Mucosa of stomach (tissue), 1 donor: Measurements from ENCODE around the gene JARID2.

Experiments
- H3K27me3 ChIP-seq: one replicate; pipeline ENCODE4 v1.7.0; 2013; ENCODE audit warnings: mild to moderate bottlenecking, low read length; ENCODE audit not compliant: control insufficient read depth, insufficient read depth
- H3K36me3 ChIP-seq: one replicate; pipeline ENCODE4 v1.7.0; 2013; ENCODE audit warnings: low read length; ENCODE audit not compliant: control insufficient read depth, insufficient read depth
- H3K4me1 ChIP-seq: one replicate; pipeline ENCODE4 v1.7.0; 2013; ENCODE audit warnings: mild to moderate bottlenecking, low read length; ENCODE audit not compliant: control insufficient read depth, insufficient read depth
- H3K4me3 ChIP-seq: one replicate; pipeline ENCODE4 v1.7.0; 2013; ENCODE audit warnings: low read length
- H3K9ac ChIP-seq: one replicate; pipeline ENCODE4 v1.7.0; 2013; ENCODE audit warnings: mild to moderate bottlenecking, low read length, moderate library complexity
- H3K9me3 ChIP-seq: one replicate; pipeline ENCODE4 v1.7.0; 2013; ENCODE audit warnings: mild to moderate bottlenecking, low read length, moderate library complexity; ENCODE audit not compliant: control insufficient read depth
- donor health status: Pancreatic carcinoma.

JARID2 gene

DNA sequence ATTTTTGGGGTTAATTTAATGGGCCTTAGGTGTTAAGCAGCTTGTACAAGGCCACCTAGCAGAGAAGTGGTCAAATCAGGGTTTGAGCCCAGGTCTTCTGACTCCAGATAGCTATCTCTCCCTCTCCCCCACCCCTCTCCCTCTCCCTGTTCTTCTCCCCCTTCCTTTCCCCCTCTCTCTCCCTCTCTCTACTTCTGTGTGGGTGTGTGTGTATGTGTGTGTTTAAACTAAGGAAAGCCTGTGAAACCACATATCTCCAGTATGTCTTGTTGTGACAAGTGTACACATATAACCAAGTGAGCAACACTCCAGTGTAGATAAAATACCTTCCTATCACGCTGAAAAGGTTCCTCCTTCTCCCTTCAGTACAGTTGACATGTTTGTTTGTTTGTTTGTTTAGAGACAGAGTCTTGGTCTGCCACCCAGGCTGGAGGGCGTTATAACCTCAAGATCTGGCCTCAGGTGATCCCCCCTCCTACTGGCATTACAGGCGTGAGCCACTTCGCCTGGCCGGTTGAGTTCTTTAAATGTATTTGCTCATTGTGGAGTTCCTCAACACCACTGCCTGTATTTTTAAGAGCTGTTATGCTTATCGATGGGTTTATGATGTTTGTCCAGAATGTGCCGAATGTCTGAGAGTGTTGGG lies 140.4 kb downstream of the JARID2 start:
- H3K9ac ChIP-seq: no peak overlapping the region
- H3K4me1 ChIP-seq: peaks cover 41% of the 10 kb centered on the region
- no peaks in the 10 kb centered on the region for H3K36me3 ChIP-seq
- no peaks in the 10 kb centered on the region for H3K9me3 ChIP-seq
- no peak overlapping the region for H3K4me3 ChIP-seq
- no peaks in the 10 kb centered on the region for H3K27me3 ChIP-seq

DNA sequence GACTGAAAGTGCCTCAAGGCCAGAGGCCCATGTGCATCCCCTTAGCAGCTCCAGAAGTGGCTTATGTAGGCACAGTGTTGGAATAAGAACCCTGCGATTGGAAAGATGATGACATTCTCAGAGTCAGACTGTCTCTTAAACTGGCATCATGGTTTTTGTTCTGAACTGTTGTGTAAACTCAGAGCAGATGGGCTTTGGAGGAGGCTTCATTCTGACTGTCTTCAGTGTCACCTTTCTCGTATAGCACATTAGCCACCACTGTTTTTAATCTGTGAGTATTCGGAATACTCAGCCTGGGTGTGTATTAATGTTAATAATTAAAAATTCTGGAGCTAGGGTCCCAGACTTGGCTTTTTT lies 140.9 kb downstream of the JARID2 start:
- H3K36me3 ChIP-seq: no peaks in the 10 kb centered on the region

DNA sequence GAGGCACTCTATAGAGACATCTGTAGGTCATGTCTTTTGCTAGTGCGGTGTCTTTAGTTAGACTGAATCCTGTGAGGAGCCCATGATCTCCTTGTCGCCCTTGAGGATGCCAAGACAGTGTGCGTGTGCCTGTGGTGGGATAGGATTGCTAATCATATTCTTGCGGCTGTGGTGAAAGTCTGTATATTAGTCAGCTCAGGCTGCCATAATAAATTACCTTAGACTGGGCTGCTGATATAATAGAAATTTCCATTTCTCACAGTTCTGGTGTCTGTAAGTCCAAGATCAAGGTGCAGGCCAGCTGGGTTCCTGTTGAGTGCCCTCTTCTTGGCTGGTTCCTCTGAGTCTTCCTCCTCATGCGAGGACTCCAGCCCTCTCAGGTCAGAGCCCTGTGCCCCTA lies 141.2 kb downstream of the JARID2 start:
- H3K9ac ChIP-seq: no peak overlapping the region
- no peaks in the 10 kb centered on the region for H3K36me3 ChIP-seq
- no peak overlapping the region for H3K4me3 ChIP-seq
- no peaks in the 10 kb centered on the region for H3K27me3 ChIP-seq
- H3K4me1 ChIP-seq: peaks cover 46% of the 10 kb centered on the region
- no peaks in the 10 kb centered on the region for H3K9me3 ChIP-seq

More for the DNA sequence above, 140.9 kb downstream of the JARID2 start:
- Histone ChIP-seq H3K9me3 (no peaks in the 10 kb centered on the region), H3K27me3 (no peaks in the 10 kb centered on the region), H3K4me3 (no peak overlapping the region), H3K9ac (no peak overlapping the region), H3K4me1 (peaks cover 46% of the 10 kb centered on the region)

DNA sequence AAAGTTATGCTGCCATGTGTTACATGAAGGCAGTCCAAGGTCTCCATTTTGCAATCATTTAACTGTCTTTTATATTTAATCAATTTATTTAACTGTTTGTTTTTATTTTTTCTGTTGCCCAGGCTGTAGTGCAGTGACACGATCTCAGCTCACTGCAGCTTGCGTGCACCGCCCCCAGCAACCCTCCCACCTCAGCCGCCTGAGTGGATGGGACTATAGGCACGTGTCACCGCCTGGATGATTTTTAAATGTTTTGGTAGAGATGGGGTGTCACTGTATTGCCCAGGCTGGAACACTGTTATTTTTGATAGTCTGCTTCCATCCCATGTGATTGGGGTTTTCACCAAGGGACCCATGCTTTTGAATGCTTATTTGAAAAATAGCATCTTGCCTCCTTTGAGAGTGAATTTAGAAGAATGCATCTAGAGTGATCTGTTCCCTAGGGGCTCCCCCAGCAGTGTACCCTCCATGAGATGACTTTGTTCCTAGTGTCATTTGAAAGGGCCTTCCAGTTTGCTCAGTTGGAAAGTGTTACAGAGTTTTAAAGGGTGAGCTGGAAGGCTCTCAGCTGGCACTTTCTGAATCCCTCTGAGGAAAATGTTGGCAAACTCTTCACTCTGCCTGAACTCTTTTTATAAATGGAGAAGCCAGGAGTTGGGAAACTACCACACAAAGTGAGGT lies 143.4 kb downstream of the JARID2 start:
- no peaks in the 10 kb centered on the region for H3K27me3 ChIP-seq
- peaks cover 45% of the 10 kb centered on the region for H3K4me1 ChIP-seq
- H3K4me3 ChIP-seq: no peak overlapping the region
- H3K36me3 ChIP-seq: no peaks in the 10 kb centered on the region
- H3K9me3 ChIP-seq: no peaks in the 10 kb centered on the region
- no peak overlapping the region for H3K9ac ChIP-seq

DNA sequence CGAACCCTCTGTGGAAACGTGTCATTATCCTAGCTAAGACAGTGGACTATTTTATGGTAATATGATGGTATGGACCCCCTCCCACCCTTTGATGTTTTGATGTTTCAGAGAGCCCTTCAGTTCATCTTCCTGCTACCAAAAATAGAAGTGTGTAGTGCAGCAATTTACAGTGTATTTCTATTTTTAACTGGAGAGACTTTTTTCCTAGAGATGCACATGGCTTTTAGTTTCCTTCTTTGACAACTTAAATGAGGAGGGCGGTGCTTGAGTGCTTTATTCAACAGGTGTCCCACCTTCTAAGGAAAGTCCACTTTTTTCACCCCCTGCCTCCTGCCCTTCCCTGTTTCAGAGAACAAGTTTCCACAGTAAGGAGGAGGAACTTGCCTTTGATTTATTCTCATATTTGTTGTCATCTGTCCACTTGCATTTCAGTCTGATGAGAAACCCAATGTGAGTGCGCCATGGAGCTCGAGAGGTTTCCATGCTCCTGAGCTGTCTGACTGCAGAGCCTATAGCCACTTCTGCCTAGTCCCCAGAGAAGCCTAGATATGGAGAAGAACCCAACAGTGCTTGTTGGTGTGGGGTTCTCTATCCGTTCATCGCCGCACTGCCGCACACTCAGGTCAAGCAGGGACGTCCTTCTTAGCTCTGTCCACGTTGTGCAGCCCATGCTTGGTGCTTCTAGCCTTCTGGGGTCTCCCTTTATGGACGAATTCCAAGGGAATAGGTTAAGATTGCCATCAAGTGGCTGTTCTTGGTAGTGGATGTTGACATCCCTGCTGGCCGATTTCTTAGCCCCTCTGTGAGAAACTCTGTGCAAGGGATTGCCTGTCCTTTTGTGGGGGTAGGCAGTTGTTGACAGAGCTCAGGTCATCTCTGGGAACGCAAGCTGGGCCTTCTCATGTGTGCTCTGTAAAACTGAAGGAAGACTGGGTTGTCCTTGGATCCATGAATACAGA lies 144.2 kb downstream of the JARID2 start:
- Histone ChIP-seq H3K9ac (no peak overlapping the region), H3K36me3 (no peaks in the 10 kb centered on the region), H3K9me3 (no peaks in the 10 kb centered on the region), H3K4me3 (no peak overlapping the region), H3K27me3 (no peaks in the 10 kb centered on the region), H3K4me1 (peaks cover 37% of the 10 kb centered on the region)

DNA sequence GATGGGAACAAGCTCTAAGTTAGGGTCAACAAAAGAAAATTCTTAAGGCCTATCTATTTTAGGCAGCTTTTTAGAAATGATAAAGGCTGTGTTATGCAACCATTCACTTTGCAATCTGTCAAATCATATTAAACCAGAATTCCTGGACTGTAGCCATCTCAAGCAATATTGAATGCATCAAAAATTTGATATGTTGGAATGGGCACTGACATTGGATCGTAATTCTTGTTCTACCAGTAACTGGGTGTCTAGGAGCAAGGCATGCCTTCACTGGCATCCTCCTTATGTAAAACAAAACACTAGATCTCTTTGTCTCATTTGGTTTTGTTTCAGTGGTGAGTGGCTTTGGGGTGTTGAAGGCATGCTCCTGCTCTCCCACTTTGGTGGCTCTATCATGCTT lies 145.6 kb downstream of the JARID2 start:
- H3K36me3 ChIP-seq: no peaks in the 10 kb centered on the region
- H3K4me3 ChIP-seq: no peak overlapping the region
- H3K4me1 ChIP-seq: peaks cover 25% of the 10 kb centered on the region
- no peaks in the 10 kb centered on the region for H3K9me3 ChIP-seq
- H3K27me3 ChIP-seq: no peaks in the 10 kb centered on the region
- no peak overlapping the region for H3K9ac ChIP-seq

DNA sequence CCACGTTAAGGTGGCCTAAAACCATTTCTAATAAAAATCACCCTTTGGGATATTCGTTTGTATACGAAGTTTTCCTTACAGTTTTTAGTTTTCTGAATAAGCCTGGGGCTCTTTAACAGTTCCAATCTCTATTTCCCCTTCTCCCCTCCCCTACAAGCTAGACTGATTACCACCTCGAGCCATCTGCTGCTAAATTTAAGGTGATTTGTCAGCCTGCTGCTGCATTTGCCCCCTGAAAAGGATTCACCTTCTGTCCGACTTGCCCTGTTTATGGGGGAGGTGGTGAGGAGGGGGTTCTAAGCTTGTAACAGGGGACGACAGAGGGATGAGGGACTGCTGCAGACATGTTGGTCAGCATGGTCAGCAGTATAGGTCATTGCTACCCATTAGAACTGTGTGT lies 146.3 kb downstream of the JARID2 start:
- H3K9me3 ChIP-seq: no peaks in the 10 kb centered on the region
- no peak overlapping the region for H3K4me3 ChIP-seq
- peaks cover 24% of the 10 kb centered on the region for H3K4me1 ChIP-seq
- no peaks in the 10 kb centered on the region for H3K36me3 ChIP-seq
- no peaks in the 10 kb centered on the region for H3K27me3 ChIP-seq
- no peak overlapping the region for H3K9ac ChIP-seq

DNA sequence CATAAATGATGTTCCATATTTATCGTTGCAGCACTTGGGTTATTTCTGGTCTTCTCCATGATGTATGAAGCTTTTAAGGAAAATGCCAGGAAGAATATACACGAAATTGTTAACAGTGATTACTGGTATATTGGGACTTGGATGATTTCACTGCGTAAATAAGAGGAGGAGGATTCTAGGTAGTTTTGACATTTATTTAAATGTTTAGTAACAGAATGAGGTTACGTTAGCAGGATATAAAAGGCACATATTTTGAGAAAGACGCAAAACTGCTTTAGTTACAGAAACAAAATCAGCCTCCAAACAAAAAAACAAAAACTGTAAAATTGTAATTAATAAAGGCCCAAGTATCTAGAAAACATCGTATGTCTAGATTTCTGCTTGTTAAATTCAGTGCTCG lies 147.7 kb downstream of the JARID2 start:
- peaks cover 24% of the 10 kb centered on the region for H3K4me1 ChIP-seq
- no peaks in the 10 kb centered on the region for H3K36me3 ChIP-seq
- no peak overlapping the region for H3K9ac ChIP-seq
- no peak overlapping the region for H3K4me3 ChIP-seq
- no peaks in the 10 kb centered on the region for H3K27me3 ChIP-seq
- H3K9me3 ChIP-seq: no peaks in the 10 kb centered on the region

DNA sequence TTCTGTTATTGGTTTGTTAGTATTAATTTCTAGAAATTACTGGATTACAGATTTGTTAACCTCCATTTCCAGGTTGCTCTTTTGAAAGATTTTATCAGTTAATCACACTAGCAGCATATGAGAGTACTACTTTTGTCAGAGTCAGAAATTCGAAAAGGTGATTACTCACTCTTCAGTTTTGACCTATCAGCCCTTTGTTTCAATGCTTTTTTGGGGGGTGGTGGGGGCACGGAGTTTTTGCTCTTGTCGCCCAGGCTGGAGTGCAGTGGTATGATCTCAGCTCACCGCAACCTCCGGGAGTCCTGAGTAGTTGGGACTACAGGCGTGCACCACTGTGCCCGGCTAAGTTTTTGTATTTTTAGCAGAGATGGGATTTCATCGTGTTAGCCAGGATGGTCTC lies 149.2 kb downstream of the JARID2 start:
- peaks cover 27% of the 10 kb centered on the region for H3K4me1 ChIP-seq
- H3K9me3 ChIP-seq: no peaks in the 10 kb centered on the region
- H3K27me3 ChIP-seq: no peaks in the 10 kb centered on the region
- no peak overlapping the region for H3K4me3 ChIP-seq
- H3K36me3 ChIP-seq: no peaks in the 10 kb centered on the region
- no peak overlapping the region for H3K9ac ChIP-seq

DNA sequence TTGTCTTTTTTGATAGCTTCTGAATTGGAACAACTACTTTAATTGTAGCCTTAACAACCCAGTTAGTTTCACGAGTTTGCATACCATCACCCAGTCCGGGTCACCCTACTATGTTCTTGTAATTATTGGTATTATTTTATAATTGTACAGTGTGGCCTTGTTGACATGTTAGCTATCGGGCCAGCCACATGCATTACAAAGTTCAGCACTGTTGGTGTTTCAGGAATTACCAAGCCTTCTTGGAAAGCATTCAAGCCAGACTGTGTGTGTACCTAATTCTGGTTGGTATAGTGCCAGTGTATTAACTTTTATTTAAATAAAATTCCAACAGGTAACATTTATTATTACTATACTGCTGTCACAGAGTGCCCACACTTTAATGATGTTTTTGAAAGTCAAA lies 150.9 kb downstream of the JARID2 start:
- Histone ChIP-seq H3K4me1 (peaks cover 22% of the 10 kb centered on the region), H3K9ac (no peak overlapping the region), H3K36me3 (no peaks in the 10 kb centered on the region), H3K27me3 (no peaks in the 10 kb centered on the region), H3K9me3 (no peaks in the 10 kb centered on the region), H3K4me3 (no peak overlapping the region)

DNA sequence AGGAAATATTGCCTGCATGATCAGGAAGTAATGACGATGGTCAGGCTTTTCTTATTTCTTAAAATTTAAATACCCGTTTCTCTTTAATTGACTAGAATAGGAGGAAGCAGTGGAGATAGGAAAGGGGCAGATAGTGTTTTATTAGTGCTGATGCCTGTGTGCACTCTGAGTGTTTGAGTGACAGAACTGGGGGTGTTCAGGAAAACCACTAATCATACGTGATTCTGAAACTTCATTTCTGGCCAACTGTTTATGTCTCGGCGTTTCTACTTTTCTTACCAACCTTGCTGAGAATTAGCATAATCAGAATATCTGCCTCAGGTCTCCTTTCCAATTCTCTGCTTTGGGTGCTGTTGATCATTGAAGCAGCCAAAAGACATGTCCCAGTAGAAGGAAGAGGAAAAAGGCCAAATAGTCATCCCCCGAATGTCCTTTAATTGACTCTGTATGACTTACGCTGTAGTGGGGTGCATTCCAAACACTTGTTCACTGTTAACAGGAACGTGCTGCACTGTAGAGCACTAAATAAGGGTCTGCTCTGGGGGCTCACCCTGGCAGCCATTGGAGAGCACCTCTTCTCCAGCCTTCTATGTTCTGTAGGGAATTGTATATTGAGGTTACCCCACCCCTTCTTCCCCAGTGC lies 152.9 kb downstream of the JARID2 start:
- H3K9ac ChIP-seq: no peak overlapping the region
- no peaks in the 10 kb centered on the region for H3K36me3 ChIP-seq
- no peaks in the 10 kb centered on the region for H3K9me3 ChIP-seq
- H3K4me3 ChIP-seq: no peak overlapping the region
- no peaks in the 10 kb centered on the region for H3K27me3 ChIP-seq
- H3K4me1 ChIP-seq: peaks cover 27% of the 10 kb centered on the region
